GM12878 (cell line): ENCODE results near the gene MRC2. TPM values are rescaled to one million over a fixed set of nuclear protein-coding genes. Genes with fewer than 3 reads are reported as not detected.

Experiments
- ATAC-seq: fragments of 200-7000 bp; cut with Tn5 transposase; 3 replicates; pipeline ENCODE4 v1.9.1; 2020; ENCODE audit warnings: mild to moderate bottlenecking, moderate library complexity
- BruUV-seq: library from RNA; stranded (reverse); fragments of 400-500 nt; replicated peaks from 2 replicates; lab custom pipeline; 2021; lab: Mats Ljungman, UMichigan
- CTCF ChIA-PET: fragments of 300-600 bp; sonication (Branson Sonifier 250); formaldehyde crosslinking; extraction: SDS; loops from one replicate; lab custom pipeline; 2021; ENCODE audit warnings: inconsistent platforms; lab: Yijun Ruan, JAX
- POLR2A ChIA-PET: fragments of 350-600 bp; formaldehyde crosslinking; extraction: SDS; loops from one replicate; lab custom pipeline; 2021; ENCODE audit warnings: inconsistent platforms; lab: Charles Lee
- RAD21 ChIA-PET: fragments of 300-600 bp; sonication (Branson Sonifier 250); formaldehyde crosslinking; loops from one replicate; lab custom pipeline; 2023; ENCODE audit warnings: antibody characterized with exemption; ENCODE audit not compliant: unreplicated experiment; lab: Charles Lee
- SMC1A ChIA-PET: fragments of 300-600 bp; sonication (Branson Sonifier 250); formaldehyde crosslinking; loops from one replicate; lab custom pipeline; 2023; ENCODE audit not compliant: unreplicated experiment, uncharacterized antibody; lab: Charles Lee
- DNase-seq: peaks from one replicate; pipeline ENCODE4 v3.0.0-alpha.2; 2011; ENCODE audit warnings: low read depth, low spot score
- FAIRE-seq: peaks from 3 replicates; lab custom pipeline; 2011; peaks lifted over from hg19 to GRCh38; lab: Jason Lieb, UNC
- H2AFZ ChIP-seq: 2 replicates; pipeline ENCODE4 v1.6.0; 2011; ENCODE audit warnings: low read depth, low read length, control low read depth; ENCODE audit not compliant: control insufficient read depth
- H3K27ac ChIP-seq: 2 replicates; pipeline ENCODE4 v1.5.1; 2011; ENCODE audit warnings: control low read depth; ENCODE audit not compliant: control insufficient read depth, insufficient read depth
- H3K27me3 ChIP-seq, 2 experiments: replicated peaks in 1 of 2; 2 replicates each; pipeline versions ENCODE4 v1.6.0 to v1.6.1; 2011; ENCODE audit warnings: low read length in 1 of 2; ENCODE audit not compliant: control insufficient read depth in 2 of 2, insufficient read depth in 2 of 2
- H3K36me3 ChIP-seq, 2 experiments: 2 replicates each; pipeline ENCODE4 v1.5.1; 2011; ENCODE audit warnings: low read length in 1 of 2; ENCODE audit not compliant: control insufficient read depth in 2 of 2, insufficient read depth in 2 of 2
- H3K4me1 ChIP-seq: 2 replicates; pipeline ENCODE4 v1.6.1; 2011; ENCODE audit warnings: mild to moderate bottlenecking, low read length, moderate library complexity, mixed read lengths; ENCODE audit not compliant: control insufficient read depth, insufficient read depth
- H3K4me2 ChIP-seq: 2 replicates; pipeline ENCODE4 v1.6.0; 2011; ENCODE audit warnings: control low read depth; ENCODE audit not compliant: control insufficient read depth, insufficient read depth
- H3K4me3 ChIP-seq: fragments of 200-600 bp; sonication (generic); 2 replicates; pipeline ENCODE4 v1.5.1; 2016
- H3K79me2 ChIP-seq: 2 replicates; pipeline ENCODE4 v1.6.0; 2011; ENCODE audit warnings: low read length; ENCODE audit not compliant: control insufficient read depth, insufficient read depth
- H3K9ac ChIP-seq: 2 replicates; pipeline ENCODE4 v1.8.0; 2011; ENCODE audit warnings: low read length, control low read depth, mixed read lengths; ENCODE audit not compliant: control insufficient read depth, insufficient read depth
- H3K9me3 ChIP-seq: replicated peaks from 3 replicates; pipeline ENCODE4 v1.5.1; 2011; ENCODE audit warnings: mild to moderate bottlenecking, low read length; ENCODE audit not compliant: control insufficient read depth, insufficient read depth
- H4K20me1 ChIP-seq: 2 replicates; pipeline ENCODE4 v1.6.0; 2011; ENCODE audit not compliant: control insufficient read depth, insufficient read depth
- ATF2 ChIP-seq: IDR thresholded peaks from 2 replicates; pipeline ENCODE4 v1.6.1; 2012; ENCODE audit warnings: low read length, inconsistent platforms
- BCL11A ChIP-seq: IDR thresholded peaks from 2 replicates; pipeline ENCODE4 v1.6.1; 2011; ENCODE audit warnings: low read depth, low read length
- CREB1 ChIP-seq: IDR thresholded peaks from 2 replicates; pipeline ENCODE4 v1.6.1; 2012; ENCODE audit warnings: low read depth, mild to moderate bottlenecking, inconsistent platforms
- CREM ChIP-seq: IDR thresholded peaks from 2 replicates; pipeline ENCODE4 v1.6.1; 2014; ENCODE audit warnings: antibody characterized with exemption, low read depth
- CUX1 ChIP-seq: IDR thresholded peaks from 2 replicates; pipeline ENCODE4 v1.6.1; 2012; ENCODE audit warnings: improper control_type of control experiment, low read depth, low read length; ENCODE audit not compliant: insufficient replicate concordance
- HDAC2 ChIP-seq: fragments of 200-600 bp; sonication (generic); IDR thresholded peaks from 2 replicates; pipeline ENCODE4 v1.6.1; 2017
- HDAC6 ChIP-seq: fragments of 200-600 bp; sonication (generic); IDR thresholded peaks from one replicate; pipeline ENCODE4 v1.8.0; 2017; ENCODE audit warnings: antibody characterized with exemption; ENCODE audit not compliant: unreplicated experiment
- IRF4 ChIP-seq: IDR thresholded peaks from 2 replicates; pipeline ENCODE4 v1.6.1; 2011; ENCODE audit warnings: low read depth, low read length
- JUNB ChIP-seq: IDR thresholded peaks from 2 replicates; pipeline ENCODE4 v1.6.1; 2016; ENCODE audit warnings: antibody characterized with exemption, mild to moderate bottlenecking
- KLF5 ChIP-seq: fragments of 450-650 bp; IDR thresholded peaks from 2 replicates; pipeline ENCODE4 v1.6.1; 2014; ENCODE audit warnings: mild to moderate bottlenecking; ENCODE audit not compliant: partially characterized antibody
- NFIC ChIP-seq: IDR thresholded peaks from 2 replicates; pipeline ENCODE4 v1.6.1; 2012; ENCODE audit warnings: low read depth, mild to moderate bottlenecking, inconsistent platforms, low read length, moderate library complexity
- NFXL1 ChIP-seq: fragments of 450-650 bp; IDR thresholded peaks from 2 replicates; pipeline ENCODE4 v1.6.1; 2017; ENCODE audit warnings: antibody characterized with exemption, mild to moderate bottlenecking, borderline replicate concordance
- SKIL ChIP-seq: fragments of 450-650 bp; IDR thresholded peaks from 2 replicates; pipeline ENCODE4 v1.6.1; 2017; ENCODE audit warnings: mild to moderate bottlenecking, low read depth, inconsistent platforms; ENCODE audit not compliant: poor library complexity, severe bottlenecking
- SMC3 ChIP-seq: IDR thresholded peaks from 2 replicates; pipeline ENCODE4 v1.6.1; 2011; ENCODE audit warnings: low read length, improper control_type of control experiment, borderline replicate concordance
- WGBS: methylation state at CpG from one replicate; pipeline ENCODE4 v1.1.6; 2016; ENCODE audit warnings: low lambda C conversion rate; ENCODE audit not compliant: insufficient replicate concordance, insufficient coverage; ENCODE audit errors: missing lambda C conversion rate; 5-methylcytosine and 5-hydroxymethylcytosine counted together
- in situ Hi-C: fragments of 300-500 bp; cut with MboI; formaldehyde crosslinking; loops from 9 replicates; pipeline ENCODE4 v1.14.3; 2018; ENCODE audit warnings: mixed read lengths
- intact Hi-C: fragments of 100-400 bp; cut with micrococcal nuclease; formaldehyde crosslinking; loops from one replicate; pipeline ENCODE4 v1.14.2; 2022; ENCODE audit not compliant: unreplicated experiment
- polyA plus RNA-seq, 11 experiments: library from polyadenylated mRNA; depleted of rRNA in 4 of 11; unstranded in 6 of 11; stranded (reverse) in 5 of 11; fragments of >200 nt; fragmentation: Nextera tagmentation in 4 of 11; fragmentation: Illumina TruSeq in 1 of 11; extraction: Ambion mirVana in 4 of 11; extraction: Trizol in 1 of 11; gene quantifications; 1 replicate in 1 of 11; 2 replicates in 10 of 11; pipeline versions ENCODE4 v1.2.1 to v1.2.3, GENCODE V29; 2011 to 2016; ENCODE audit warnings: inconsistent platforms in 2 of 11, missing spikeins in 2 of 11, low read depth in 1 of 11
- total RNA-seq, 4 experiments: library from RNA; depleted of rRNA in 3 of 4; stranded (reverse); fragments of >200 nt in 3 of 4; fragmentation: Illumina TruSeq in 1 of 4; extraction: Trizol in 1 of 4; gene quantifications; 2 replicates each; pipeline versions ENCODE4 v1.2.1 to v1.2.3, GENCODE V29; 2013 to 2021

MRC2 gene
- total and polyA plus RNA-seq, 10 of the 15 experiments (the other 5 are each of a cell fraction or from before 2014, with no cell fraction given), result 0.04 to 0.96 (median 0.30) TPM; not detected in 1

- FAIRE-seq, result no peak
- 1% methylated on average over 4 of the region's 4 CpGs for WGBS
- RAD21 ChIA-PET, result no interaction called here
- in situ Hi-C loops, result no loop called here
- Histone ChIP-seq H3K27me3 (no peaks in the 10 kb centered on the region; a peak in 1 of 4 replicates), H3K27ac (no peak overlapping the region), H3K79me2 (no peaks in the 10 kb centered on the region), H3K9me3 (no peaks in the 10 kb centered on the region), H3K4me1 (no peaks in the 10 kb centered on the region), H4K20me1 (no peaks in the 10 kb centered on the region), H3K36me3 (no peaks in the 10 kb centered on the region), H3K9ac (no peak overlapping the region), H3K4me2 (no peak overlapping the region), H3K4me3 (no peak overlapping the region), H2AFZ (no peak overlapping the region)
- BruUV-seq, result no TSS peak
- SMC1A ChIA-PET, result no interaction called here
- CTCF ChIA-PET, result interaction anchor here (0.7 kb wide), 1 partner anchor 108 kb away, joined by 4 read pairs; no protein-coding TSS in a partner anchor
- peak; percentile 78 for ATAC-seq
- intact Hi-C loops, result no loop called here
- DNase-seq, result no peak
- POLR2A ChIA-PET, result no interaction called here
- TF ChIP-seq CREB1, result peak; percentile 33; the same call in 1 of the 2 replicates
- no peak for TF ChIP-seq CUX1
- TF ChIP-seq NFIC, result peak; percentile 35; the same call in 1 of the 2 replicates
- TF ChIP-seq NFXL1, result no peak
- no peak; the same call in 1 of the 2 replicates for TF ChIP-seq BCL11A
- TF ChIP-seq HDAC6, result no peak
- peak; percentile 49 for TF ChIP-seq CREM
- TF ChIP-seq JUNB, result peak; percentile 89
- TF ChIP-seq IRF4, result peak; percentile 80
- no peak for TF ChIP-seq SMC3
- TF ChIP-seq SKIL, result peak; percentile 29
- no peak for TF ChIP-seq KLF5
- no peak for TF ChIP-seq HDAC2
- TF ChIP-seq ATF2, result peak; percentile 59; the same call in 1 of the 2 replicates
Measured at GRCh38 chr17:62741290-62741689, 113.8 kb downstream of the MRC2 start.
